Mononuclear cell (primary cell): ENCODE results near the gene CD300LG. TPM values are rescaled to one million over a fixed set of nuclear protein-coding genes. Genes with fewer than 3 reads are reported as not detected.

Experiments used
- H3K27me3 ChIP-seq: 2 replicates; pipeline ENCODE4 v1.6.0; 2011; ENCODE audit warnings: low read length, control low read depth; ENCODE audit not compliant: insufficient read depth
- H3K4me1 ChIP-seq: 2 replicates; pipeline ENCODE4 v1.5.1; 2011; ENCODE audit warnings: mild to moderate bottlenecking, low read length, control low read depth; ENCODE audit not compliant: insufficient read depth
- H3K4me3 ChIP-seq: 2 replicates; pipeline ENCODE4 v1.5.1; 2011; ENCODE audit warnings: mild to moderate bottlenecking, low read length, moderate library complexity
- H3K9me3 ChIP-seq: 2 replicates; pipeline ENCODE4 v1.5.1; 2011; ENCODE audit warnings: low read depth, mild to moderate bottlenecking, control low read depth, low read length
- total RNA-seq: library from RNA; depleted of rRNA; stranded (reverse); fragments of >200 nt; gene quantifications from one replicate; pipeline ENCODE4 v1.2.3, GENCODE V29; 2012

Gene CD300LG
- total RNA-seq, 1 donor = not detected

GRCh38 chr17:43875476-43876147 lies 28.6 kb downstream of the CD300LG start:
- no peaks in the 10 kb centered on the region for H3K4me1 ChIP-seq
- H3K27me3 ChIP-seq = no peaks in the 10 kb centered on the region
- no peaks in the 10 kb centered on the region for H3K9me3 ChIP-seq
- H3K4me3 ChIP-seq = no peak overlapping the region

GRCh38 chr17:43877031-43877430 lies 30.1 kb downstream of the CD300LG start:
- Histone ChIP-seq H3K9me3 (no peaks in the 10 kb centered on the region), H3K4me1 (no peaks in the 10 kb centered on the region), H3K4me3 (no peak overlapping the region), H3K27me3 (no peaks in the 10 kb centered on the region)

GRCh38 chr17:43877451-43878155 lies 30.6 kb downstream of the CD300LG start:
- Histone ChIP-seq H3K9me3 (no peaks in the 10 kb centered on the region), H3K27me3 (no peaks in the 10 kb centered on the region)

GRCh38 chr17:43878260-43879175 lies 31.5 kb downstream of the CD300LG start:
- Histone ChIP-seq H3K4me3 (no peak overlapping the region), H3K4me1 (no peaks in the 10 kb centered on the region), H3K9me3 (no peaks in the 10 kb centered on the region), H3K27me3 (no peaks in the 10 kb centered on the region)

More at GRCh38 chr17:43877451-43878155, 30.6 kb downstream of the CD300LG start:
- Histone ChIP-seq H3K4me1 (no peaks in the 10 kb centered on the region), H3K4me3 (no peak overlapping the region)

- H3K4me1 ChIP-seq = no peaks in the 10 kb centered on the region
- H3K4me3 ChIP-seq = no peak overlapping the region
- no peaks in the 10 kb centered on the region for H3K9me3 ChIP-seq
- H3K27me3 ChIP-seq = no peaks in the 10 kb centered on the region
Observed at GRCh38 chr17:43879723-43880419, 32.9 kb downstream of the CD300LG start.

GRCh38 chr17:43880420-43880991 lies 33.5 kb downstream of the CD300LG start:
- Histone ChIP-seq H3K4me1 (no peaks in the 10 kb centered on the region), H3K27me3 (no peaks in the 10 kb centered on the region), H3K9me3 (no peaks in the 10 kb centered on the region), H3K4me3 (no peak overlapping the region)

- Histone ChIP-seq H3K9me3 (no peaks in the 10 kb centered on the region), H3K4me1 (no peaks in the 10 kb centered on the region), H3K27me3 (no peaks in the 10 kb centered on the region), H3K4me3 (no peak overlapping the region)
Observed at GRCh38 chr17:43881181-43881580, 34.2 kb downstream of the CD300LG start.

- Histone ChIP-seq H3K27me3 (no peaks in the 10 kb centered on the region), H3K4me1 (no peaks in the 10 kb centered on the region), H3K4me3 (no peak overlapping the region), H3K9me3 (no peaks in the 10 kb centered on the region)
Observed at GRCh38 chr17:43881758-43882505, 35.0 kb downstream of the CD300LG start.

GRCh38 chr17:43882761-43883415 lies 35.9 kb downstream of the CD300LG start:
- Histone ChIP-seq H3K9me3 (no peaks in the 10 kb centered on the region), H3K27me3 (no peaks in the 10 kb centered on the region), H3K4me1 (no peaks in the 10 kb centered on the region), H3K4me3 (no peak overlapping the region)

- Histone ChIP-seq H3K4me3 (no peak overlapping the region), H3K9me3 (no peaks in the 10 kb centered on the region), H3K27me3 (no peaks in the 10 kb centered on the region), H3K4me1 (no peaks in the 10 kb centered on the region)
Observed at GRCh38 chr17:43888548-43888947, 41.6 kb downstream of the CD300LG start.

- Histone ChIP-seq H3K27me3 (no peaks in the 10 kb centered on the region), H3K4me1 (no peaks in the 10 kb centered on the region), H3K9me3 (no peaks in the 10 kb centered on the region), H3K4me3 (no peak overlapping the region)
Observed at GRCh38 chr17:43890240-43890639, 43.3 kb downstream of the CD300LG start.

- no peaks in the 10 kb centered on the region for H3K9me3 ChIP-seq
- H3K4me1 ChIP-seq = no peaks in the 10 kb centered on the region
- no peak overlapping the region for H3K4me3 ChIP-seq
- H3K27me3 ChIP-seq = no peaks in the 10 kb centered on the region
Observed at GRCh38 chr17:43891851-43892646, 45.1 kb downstream of the CD300LG start.

- no peaks in the 10 kb centered on the region for H3K9me3 ChIP-seq
- no peak overlapping the region for H3K4me3 ChIP-seq
- H3K4me1 ChIP-seq = no peaks in the 10 kb centered on the region
- no peaks in the 10 kb centered on the region for H3K27me3 ChIP-seq
Observed at GRCh38 chr17:43892647-43892952, 45.6 kb downstream of the CD300LG start.
